ENCODE data around the gene C2CD4C. TPM values are rescaled to one million over a fixed set of nuclear protein-coding genes. Genes with fewer than 3 reads are reported as not detected.
"Not testable (repeated sequence)": the region's sequence is repeated elsewhere in the genome, so short reads cannot be mapped to it uniquely, and the experiment has no call there.

C2CD4C gene
- total RNA-seq, 2 donors from 2014 or later = 0.54 TPM; not detected in 1

DNA sequence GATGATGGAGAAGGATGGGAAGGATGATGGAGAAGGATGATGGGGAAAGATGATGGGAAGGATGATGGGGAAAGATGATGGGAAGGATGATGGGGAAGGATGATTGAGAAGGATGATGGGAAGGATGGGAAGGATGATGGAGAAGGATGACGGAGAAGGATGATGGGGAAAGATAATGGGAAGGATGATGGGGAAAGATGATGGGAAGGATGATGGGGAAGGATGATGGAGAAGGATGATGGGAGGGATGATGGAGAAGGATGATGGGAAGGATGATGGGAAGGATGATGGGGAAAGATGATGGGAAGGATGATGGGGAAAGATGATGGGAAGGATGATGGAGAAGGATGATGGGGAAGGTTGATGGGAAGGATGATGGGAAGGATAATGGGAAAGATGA is 14.1 kb downstream of the C2CD4C start:
- DNase-seq (ENCODE audit: low spot score in 2 of 2); H3K36me3 Mint-ChIP-seq; H3K27ac Mint-ChIP-seq; ATAC-seq: not testable (repeated sequence)
- peaks cover 14 to 16% of the 10 kb centered on the region in 2 donors for H3K9me3 Mint-ChIP-seq

DNA sequence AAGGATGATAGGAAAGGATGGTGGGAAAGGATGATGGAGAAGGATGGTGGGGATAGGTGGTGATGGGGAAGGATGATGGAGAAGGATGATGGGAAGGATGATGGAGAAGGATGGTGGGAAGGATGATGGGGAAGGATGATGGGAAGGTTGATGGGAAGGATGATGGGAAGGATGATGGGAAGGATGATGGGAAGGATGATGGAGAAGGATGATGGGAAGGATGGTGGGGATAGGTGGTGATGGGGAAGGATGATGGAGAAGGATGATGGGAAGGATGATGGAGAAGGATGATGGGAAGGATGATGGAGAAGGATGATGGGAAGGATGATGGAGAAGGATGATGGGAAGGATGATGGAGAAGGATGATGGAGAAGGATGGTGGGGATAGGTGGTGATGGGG is 15.4 kb downstream of the C2CD4C start:
- Mint-ChIP-seq H3K9me3 (peaks cover 14 to 16% of the 10 kb centered on the region in 2 donors), H3K27ac (peak overlapping the region in 1 of 2 donors; percentile 81)
- not testable (repeated sequence) for H3K36me3 Mint-ChIP-seq; DNase-seq (ENCODE audit: low spot score in 2 of 2); ATAC-seq

DNA sequence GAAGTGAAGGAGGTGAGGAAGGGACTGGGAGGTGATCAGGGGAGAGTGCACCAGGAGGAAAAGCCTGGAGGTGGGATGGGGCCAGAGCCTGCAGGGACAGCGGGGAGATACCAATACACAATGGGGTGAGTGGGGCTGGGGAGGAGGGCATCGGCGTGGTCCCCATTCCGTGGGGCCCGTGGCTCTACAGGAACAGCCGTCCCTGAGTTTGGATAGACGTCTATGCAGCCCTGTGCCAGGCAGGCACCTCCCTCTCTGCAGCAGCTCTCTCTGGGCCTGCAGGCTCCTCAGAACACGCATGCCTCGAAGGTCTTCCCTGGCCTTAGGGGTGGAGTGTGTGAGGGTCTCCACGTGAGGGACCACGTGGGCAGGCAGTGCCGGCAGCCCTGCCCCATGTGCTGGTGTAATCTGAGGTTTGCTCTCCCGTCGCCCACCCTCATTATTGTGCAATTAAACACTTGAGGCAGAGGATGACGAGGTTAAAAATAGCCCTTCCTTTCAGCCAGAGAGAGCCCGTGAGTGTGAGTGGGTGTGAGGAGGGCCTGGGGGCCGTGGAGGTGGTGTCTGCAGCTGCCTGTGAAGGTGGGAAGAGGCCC is 16.5 kb downstream of the C2CD4C start:
- peak overlapping the region; percentile 52 to 56 for H3K27ac Mint-ChIP-seq
- H3K9me3 Mint-ChIP-seq = peaks cover 14 to 16% of the 10 kb centered on the region in 2 donors
- no peak for DNase-seq (ENCODE audit: low spot score in 2 of 2)
- ATAC-seq = no peak
- H3K36me3 Mint-ChIP-seq = peaks cover 0 to 9% of the 10 kb centered on the region in 2 donors

DNA sequence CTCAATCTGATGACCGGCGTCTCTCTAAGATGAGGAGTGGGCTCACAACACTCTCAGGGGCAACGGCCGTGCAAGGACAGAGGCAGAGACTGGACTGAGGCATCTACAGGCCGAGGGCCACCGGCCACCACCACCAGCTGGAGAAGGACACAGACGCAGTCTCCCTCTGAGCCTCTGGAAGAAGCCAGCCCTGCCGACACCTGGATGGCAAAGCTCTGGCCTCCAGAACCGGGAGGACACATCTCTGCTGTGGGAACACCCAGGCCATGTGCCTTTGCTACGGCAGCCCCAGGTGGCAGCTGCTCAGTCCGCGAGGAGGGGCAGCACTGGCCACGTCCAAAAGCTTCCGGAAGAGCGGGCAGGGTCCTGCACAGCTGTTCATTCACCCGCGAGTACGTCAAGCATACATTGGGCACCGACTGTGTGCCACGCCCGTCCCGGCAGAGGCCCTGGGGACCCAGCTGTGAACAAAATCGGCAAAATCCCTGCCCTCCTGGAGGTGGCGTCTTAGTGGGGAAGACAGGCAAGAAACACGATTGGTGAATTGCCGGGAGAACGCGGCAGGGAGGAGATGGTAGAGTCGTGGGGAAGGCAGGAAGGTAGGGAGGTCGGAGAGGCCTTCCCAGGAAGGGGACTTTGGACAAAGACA is 17.1 kb downstream of the C2CD4C start:
- DNase-seq (ENCODE audit: low spot score in 2 of 2) (peak in 1 of 2 donors; percentile 41), ATAC-seq (no peak)
- H3K9me3 Mint-ChIP-seq = peaks cover 14 to 16% of the 10 kb centered on the region in 2 donors
- H3K27ac Mint-ChIP-seq = peak overlapping the region; percentile 53 to 56
- H3K36me3 Mint-ChIP-seq = peaks cover 0 to 9% of the 10 kb centered on the region in 2 donors

DNA sequence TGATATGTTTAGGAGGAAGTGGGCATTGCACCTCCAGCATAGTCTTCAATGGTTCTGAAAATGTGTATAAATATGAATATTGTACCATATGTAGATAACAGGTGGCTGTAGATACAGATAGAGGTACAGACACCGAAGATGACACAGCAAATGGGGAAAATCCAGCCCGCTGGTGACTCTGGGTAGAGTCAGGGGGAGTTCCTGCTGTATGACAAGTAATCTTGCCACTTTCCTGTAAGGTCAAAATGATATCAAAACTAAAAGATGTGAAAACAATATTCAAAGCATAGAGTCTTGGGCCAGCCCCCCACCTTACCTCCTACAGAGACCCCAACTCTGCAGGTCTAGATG is 17.8 kb downstream of the C2CD4C start:
- DNase-seq (ENCODE audit: low spot score in 2 of 2) (no peak), ATAC-seq (peak in 1 of 2 donors; percentile 57)
- Mint-ChIP-seq H3K36me3 (peaks cover 0 to 9% of the 10 kb centered on the region in 2 donors), H3K9me3 (peaks cover 14 to 16% of the 10 kb centered on the region in 2 donors), H3K27ac (no peak overlapping the region)

DNA sequence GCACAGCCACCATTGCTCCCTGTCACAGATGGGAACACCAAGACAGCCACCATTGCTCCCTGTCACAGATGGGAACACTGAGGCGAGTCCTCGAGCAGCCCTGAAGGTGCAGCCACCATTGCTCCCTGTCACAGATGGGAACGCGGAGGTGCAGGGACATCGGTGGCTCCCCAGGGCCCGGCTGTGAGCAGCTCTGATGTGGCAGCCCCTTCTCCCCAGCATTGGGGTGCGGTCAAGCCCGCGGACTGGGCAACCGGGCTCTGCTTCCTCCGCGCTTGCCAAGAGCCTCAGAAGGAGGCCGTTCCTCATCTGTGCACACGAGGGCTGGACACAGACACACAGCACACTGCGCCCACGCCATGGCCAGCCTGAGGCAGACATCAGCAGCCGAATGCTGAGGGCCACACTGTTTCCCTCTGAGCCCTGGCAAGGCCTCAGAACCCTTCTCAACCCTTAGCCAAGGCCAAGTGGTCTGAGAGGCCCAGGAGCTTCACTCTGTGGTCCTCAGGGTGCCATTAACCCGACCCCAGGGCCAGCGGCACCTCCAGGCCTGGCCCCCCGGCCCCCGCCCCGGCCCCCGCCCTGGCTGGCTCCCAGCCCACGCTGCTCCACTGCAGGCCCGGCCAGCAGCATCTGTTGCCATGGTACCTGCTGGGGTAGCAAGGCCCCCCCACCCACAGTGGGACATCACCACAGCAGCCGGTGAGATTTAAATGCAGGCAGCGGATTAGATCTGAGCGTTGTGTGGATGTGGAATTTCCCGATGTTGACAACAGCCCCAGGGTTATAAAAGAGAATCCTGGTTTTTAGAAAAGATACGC is 18.4 kb downstream of the C2CD4C start:
- Mint-ChIP-seq H3K9me3 (peaks cover 10 to 13% of the 10 kb centered on the region in 2 donors), H3K27ac (no peak overlapping the region), H3K36me3 (peaks cover 0 to 9% of the 10 kb centered on the region in 2 donors)
- ATAC-seq (peak in 1 of 2 donors; percentile 26), DNase-seq (ENCODE audit: low spot score in 2 of 2) (peak in 1 of 2 donors; percentile 45)

DNA sequence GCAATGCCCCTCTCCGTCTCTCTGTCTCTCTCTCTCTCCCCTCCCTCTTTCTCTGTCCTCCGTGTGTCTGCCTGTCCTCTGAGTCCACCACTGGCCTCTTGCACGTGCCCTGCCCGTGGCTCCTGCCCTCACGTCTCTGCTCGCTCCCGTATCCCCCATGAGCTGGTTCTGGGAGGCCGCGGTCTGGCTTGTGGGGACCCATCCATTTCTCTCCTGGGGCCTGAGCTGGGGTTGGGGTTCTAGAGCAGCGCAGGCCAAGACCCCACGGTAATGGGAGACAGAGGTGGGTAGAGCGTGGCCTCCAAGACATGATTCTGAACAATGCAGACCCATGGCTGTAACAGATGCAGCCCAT is 19.0 kb downstream of the C2CD4C start:
- H3K27ac Mint-ChIP-seq = no peak overlapping the region
- peaks cover 0 to 9% of the 10 kb centered on the region in 2 donors for H3K36me3 Mint-ChIP-seq
- H3K9me3 Mint-ChIP-seq = peaks cover 7 to 10% of the 10 kb centered on the region in 2 donors
- no peak for ATAC-seq
- peak in 1 of 2 donors; percentile 13 for DNase-seq (ENCODE audit: low spot score in 2 of 2)

DNA sequence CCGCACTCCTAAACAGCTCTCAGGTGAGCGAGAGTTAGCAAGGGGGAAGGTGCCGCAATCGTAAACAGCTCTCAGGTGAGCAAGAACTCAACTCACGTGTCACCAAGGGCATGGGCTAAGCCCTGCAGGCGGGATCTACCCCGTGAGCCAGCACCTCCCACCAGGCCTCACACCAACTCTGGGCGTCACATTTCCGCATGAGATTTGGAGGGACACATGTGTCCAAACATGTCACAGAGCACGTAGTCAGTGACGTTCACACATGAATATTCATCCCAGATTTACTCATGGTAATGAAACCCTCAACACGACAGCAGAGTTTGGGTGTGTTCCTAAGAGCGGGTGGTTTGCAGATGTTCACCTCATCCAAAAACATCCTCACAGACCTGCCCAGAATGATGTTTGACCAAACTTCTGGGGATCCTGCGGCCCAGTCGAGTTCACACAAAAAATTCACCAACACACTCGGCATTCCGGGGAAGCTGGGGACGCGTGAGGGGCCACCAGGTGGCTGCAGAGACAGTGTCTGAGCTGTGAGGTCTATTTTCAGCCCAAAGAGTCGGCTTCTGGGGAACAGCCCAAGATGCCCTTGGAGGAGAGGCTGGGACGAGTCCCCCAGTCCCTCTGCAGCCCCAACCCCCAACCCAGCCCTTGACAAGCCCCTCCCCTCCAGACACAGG is 19.6 kb downstream of the C2CD4C start:
- H3K36me3 Mint-ChIP-seq = peaks cover 0 to 9% of the 10 kb centered on the region in 2 donors
- H3K27ac Mint-ChIP-seq = no peak overlapping the region
- no peak for ATAC-seq
- peak in 1 of 2 donors; percentile 28 for DNase-seq (ENCODE audit: low spot score in 2 of 2)
- peaks cover 7 to 10% of the 10 kb centered on the region in 2 donors for H3K9me3 Mint-ChIP-seq

DNA sequence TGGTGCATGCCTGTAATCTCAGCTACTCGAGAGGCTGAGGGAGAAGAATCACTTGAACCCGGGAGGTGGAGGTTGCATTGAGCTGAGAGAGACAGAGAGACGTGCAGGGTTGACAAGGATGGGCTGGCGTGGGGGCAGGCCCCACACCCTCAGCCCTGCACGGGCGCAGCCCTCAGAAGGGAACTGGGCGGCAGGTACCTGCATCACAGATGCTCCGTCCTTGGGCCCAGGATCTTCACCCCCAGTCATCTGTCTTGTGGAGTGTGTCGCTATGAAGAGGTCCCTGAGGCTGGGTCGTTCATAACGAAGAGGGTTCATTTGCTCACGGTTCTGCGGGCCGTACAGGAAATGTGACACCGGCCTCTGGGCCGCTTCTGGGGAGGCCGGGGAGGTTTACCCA is 20.3 kb downstream of the C2CD4C start:
- ATAC-seq (no peak), DNase-seq (ENCODE audit: low spot score in 2 of 2) (peak in 1 of 2 donors; percentile 26)
- H3K27ac Mint-ChIP-seq = no peak overlapping the region
- H3K9me3 Mint-ChIP-seq = peaks cover 7 to 10% of the 10 kb centered on the region in 2 donors
- peaks cover 0 to 10% of the 10 kb centered on the region in 2 donors for H3K36me3 Mint-ChIP-seq

DNA sequence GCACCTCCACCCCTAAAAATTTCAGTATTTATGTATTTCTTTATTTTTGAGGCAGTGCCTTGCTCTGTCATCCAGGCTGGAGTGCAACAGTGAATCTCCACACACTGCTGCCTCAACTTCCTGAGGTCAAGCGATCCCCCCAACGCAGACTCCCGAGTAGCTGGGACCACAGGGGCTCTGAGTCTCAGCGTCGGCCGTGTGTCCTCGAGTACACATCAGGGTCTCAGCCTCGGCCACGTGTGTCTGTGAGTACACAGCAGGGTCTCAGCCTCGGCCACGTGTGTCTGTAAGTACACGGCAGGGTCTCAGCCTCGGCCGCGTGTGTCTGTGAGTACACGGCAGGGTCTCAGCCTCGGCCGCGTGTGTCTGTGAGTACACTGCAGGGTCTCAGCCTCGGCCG is 21.2 kb downstream of the C2CD4C start:
- peaks cover 0 to 10% of the 10 kb centered on the region in 2 donors for H3K36me3 Mint-ChIP-seq
- H3K27ac Mint-ChIP-seq = no peak overlapping the region
- no peak for ATAC-seq
- peaks cover 0 to 6% of the 10 kb centered on the region in 2 donors for H3K9me3 Mint-ChIP-seq
- DNase-seq (ENCODE audit: low spot score in 2 of 2) = no peak

DNA sequence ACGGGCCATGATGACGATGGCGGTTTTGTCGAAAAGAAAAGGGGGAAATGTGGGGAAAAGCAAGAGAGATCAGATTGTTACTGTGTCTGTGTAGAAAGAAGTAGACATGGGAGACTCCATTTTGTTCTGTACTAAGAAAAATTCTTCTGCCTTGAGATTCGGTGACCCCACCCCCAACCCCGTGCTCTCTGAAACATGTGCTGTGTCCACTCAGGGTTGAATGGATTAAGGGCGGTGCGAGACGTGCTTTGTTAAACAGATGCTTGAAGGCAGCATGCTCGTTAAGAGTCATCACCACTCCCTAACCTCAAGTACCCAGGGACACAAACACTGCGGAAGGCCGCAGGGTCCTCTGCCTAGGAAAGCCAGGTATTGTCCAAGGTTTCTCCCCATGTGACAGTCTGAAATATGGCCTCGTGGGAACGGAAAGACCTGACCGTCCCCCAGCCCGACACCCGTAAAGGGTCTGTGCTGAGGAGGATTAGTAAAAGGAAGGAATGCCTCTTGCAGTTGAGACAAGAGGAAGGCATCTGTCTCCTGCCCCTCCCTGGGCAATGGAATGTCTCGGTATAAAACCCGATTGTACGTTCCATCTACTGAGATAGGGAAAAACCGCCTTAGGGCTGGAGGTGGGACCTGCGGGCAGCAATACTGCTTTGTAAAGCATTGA is 22.2 kb downstream of the C2CD4C start:
- H3K36me3 Mint-ChIP-seq = peaks cover 0 to 12% of the 10 kb centered on the region in 2 donors
- not testable (repeated sequence) for DNase-seq (ENCODE audit: low spot score in 2 of 2); H3K9me3 Mint-ChIP-seq; ATAC-seq; H3K27ac Mint-ChIP-seq

DNA sequence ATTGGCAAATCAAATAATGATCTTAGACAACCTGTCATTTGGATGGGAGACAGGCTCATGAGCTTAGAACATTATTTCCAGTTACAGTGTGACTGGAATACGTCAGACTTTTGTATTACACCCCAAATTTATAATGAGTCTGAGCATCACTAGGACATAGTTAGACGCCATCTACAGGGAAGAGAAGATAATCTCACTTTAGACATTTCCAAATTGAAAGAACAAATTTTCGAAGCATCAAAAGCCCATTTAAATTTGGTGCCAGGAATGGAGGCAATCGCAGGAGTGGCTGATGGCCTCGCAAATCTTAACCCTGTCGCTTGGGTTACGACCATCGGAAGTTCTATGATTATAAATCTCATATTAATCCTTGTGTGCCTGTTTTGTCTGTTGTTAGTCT is 22.8 kb downstream of the C2CD4C start:
- DNase-seq (ENCODE audit: low spot score in 2 of 2); H3K9me3 Mint-ChIP-seq; H3K27ac Mint-ChIP-seq; ATAC-seq: not testable (repeated sequence)
- peaks cover 0 to 12% of the 10 kb centered on the region in 2 donors for H3K36me3 Mint-ChIP-seq

DNA sequence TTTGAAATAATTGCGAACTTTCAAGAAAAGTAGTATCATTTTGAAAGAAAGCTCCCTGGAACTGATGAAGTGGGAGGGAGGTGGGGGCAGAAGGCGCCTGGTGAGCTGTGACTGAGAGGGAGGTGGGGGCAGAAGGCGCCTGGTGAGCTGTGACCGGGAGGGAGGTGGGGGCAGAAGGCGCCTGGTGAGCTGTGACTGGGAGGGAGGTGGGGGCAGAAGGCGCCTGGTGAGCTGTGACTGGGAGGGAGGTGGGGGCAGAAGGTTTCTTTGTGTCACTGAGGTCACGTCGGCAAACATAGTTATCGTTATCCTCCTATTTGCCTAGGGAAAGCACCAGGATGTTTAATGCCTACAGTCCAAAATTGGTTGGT is 24.2 kb downstream of the C2CD4C start:
- H3K9me3 Mint-ChIP-seq = peaks cover 0 to 4% of the 10 kb centered on the region in 2 donors
- H3K27ac Mint-ChIP-seq = no peak overlapping the region
- no peak for ATAC-seq
- peaks cover 0 to 12% of the 10 kb centered on the region in 2 donors for H3K36me3 Mint-ChIP-seq
- peak in 1 of 2 donors; percentile 23 for DNase-seq (ENCODE audit: low spot score in 2 of 2)

DNA sequence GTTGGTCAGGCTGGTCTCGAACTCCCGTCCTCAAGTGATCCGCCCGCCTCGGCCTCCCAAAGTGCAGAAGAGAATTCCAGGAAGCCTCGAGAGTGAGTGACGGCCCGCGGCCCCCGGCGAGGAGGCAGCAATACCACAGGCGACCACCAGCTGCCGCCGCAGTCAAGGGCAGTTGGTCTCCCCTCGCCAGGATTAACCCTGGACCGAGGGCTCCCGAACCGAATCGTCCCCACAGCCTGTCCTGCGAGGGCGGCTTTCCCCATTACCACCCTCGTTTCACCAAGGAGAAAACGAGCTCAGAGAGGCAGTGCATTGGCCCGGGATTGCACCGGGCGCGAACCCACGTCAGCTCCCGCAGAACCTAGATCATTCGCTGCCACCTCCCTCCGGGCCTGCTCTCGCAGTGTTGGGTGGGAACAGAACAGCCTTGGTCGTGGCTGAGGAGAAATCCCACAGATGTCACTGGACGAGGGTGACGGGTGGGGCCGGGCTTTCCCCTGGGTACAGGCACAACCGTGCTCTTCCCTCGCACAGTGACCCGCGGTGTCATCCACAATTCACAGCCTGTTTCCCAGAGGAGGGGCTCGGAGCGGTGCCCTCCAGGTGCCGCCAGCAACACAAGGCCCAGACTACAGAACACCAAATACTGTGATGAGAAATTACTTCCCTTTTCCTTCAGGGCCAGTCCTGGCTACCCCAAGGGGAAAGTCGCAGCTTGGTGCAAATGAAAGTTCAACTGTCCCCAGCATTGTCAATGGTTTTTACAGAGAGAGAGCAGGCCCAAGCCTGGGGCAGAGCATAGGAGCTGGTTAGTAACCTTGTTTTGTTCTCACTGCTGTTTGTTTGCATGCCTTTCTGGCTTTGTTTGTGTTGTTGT is 24.8 kb downstream of the C2CD4C start:
- H3K36me3 Mint-ChIP-seq = peaks cover 0 to 12% of the 10 kb centered on the region in 2 donors
- no peak for ATAC-seq
- H3K27ac Mint-ChIP-seq = no peak overlapping the region
- DNase-seq (ENCODE audit: low spot score in 2 of 2) = peak in 1 of 2 donors; percentile 49
- peaks cover 0 to 4% of the 10 kb centered on the region in 2 donors for H3K9me3 Mint-ChIP-seq

DNA sequence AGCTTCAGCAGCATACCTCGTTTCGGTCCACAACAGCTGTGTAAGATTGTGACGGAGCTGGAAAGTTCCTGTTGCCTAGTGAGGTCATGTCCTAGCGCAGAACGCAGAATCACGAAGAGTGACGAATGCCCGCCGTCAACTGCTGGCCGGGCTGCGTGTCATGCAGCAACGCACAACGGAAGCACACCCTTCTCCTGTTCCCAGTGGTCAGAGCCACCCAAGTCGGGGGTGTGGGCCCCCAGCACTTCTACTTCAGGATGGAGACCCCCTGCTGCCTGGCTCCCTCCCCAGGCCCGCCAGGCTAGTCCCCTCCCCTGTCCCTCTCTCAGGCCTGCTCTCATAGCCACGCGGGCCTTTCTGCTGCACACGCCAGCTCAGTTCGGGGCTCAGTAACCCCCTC is 25.9 kb downstream of the C2CD4C start:
- ATAC-seq = no peak
- Mint-ChIP-seq H3K9me3 (peaks cover 0 to 4% of the 10 kb centered on the region in 2 donors), H3K27ac (no peak overlapping the region), H3K36me3 (peaks cover 0 to 12% of the 10 kb centered on the region in 2 donors)
- DNase-seq (ENCODE audit: low spot score in 2 of 2) = peak in 1 of 2 donors; percentile 47

All from activated naive CD4-positive, alpha-beta T cell treated with anti-CD3 and anti-CD28 coated beads, Interleukin-2, amount 50 U/mL, for 72 hours (primary cell).